Erythroblast (primary cell): ENCODE data around the gene GPR149.

ENCODE experiments used
- GATA1 ChIP-seq: IDR thresholded peaks from 2 replicates; pipeline ENCODE4 v1.6.1; 2011; ENCODE audit warnings: low read depth, mild to moderate bottlenecking, control low read depth, low read length, moderate library complexity
- POLR2A ChIP-seq: IDR thresholded peaks from 2 replicates; pipeline ENCODE4 v1.6.1; 2011; ENCODE audit warnings: mild to moderate bottlenecking, low read length

DNA sequence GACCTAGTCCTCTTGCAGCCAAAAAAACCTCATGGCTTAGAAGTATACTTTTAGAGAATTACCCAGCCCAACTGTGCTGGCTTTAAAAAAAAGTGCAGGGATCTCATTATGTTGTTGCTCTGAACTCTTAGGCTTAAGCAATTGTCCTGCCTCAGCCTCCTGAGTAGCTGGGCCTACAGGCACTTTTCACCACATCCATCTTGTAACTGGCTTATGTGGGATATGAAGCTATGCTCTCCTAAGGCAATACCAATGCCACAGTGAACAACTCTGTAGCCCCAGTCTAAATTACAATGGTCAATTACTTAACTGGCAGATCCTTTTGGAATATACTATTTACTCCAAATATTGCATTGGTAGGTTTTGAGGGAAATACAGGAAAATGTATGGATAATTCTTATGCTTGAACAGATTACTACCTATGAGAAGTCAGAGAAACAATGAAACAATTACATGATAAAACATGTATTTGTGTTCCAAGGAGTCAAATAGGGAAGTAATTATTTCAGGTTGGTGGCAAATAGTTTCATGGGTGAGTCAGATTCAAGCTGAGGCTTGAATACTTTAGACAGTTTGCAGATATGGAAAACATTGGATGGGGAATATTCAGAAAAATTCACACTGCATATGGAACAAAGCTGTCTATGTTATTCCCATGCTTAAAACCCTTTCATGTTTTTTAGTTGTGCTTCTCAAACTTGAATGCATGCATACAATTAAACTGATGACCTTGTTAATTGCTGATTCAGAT lies 34.6 kb upstream of the GPR149 start:
- no peak for TF ChIP-seq POLR2A
- no peak for TF ChIP-seq GATA1
